B cell (primary cell): Measurements from ENCODE around the gene CLN6. TPM values are rescaled to one million over a fixed set of nuclear protein-coding genes. Genes with fewer than 3 reads are reported as not detected.

Source experiments
- ATAC-seq: fragments of 200-7000 bp; cut with Tn5 transposase; one replicate; pipeline ENCODE4 v1.10.0; 2021; ENCODE audit warnings: low read depth, mild to moderate bottlenecking, moderate number of reproducible peaks, moderate library complexity
- CTCF ChIA-PET: fragments of 350-600 bp; sonication (Branson Sonifier 250); formaldehyde crosslinking; loops from one replicate; lab custom pipeline; 2021; ENCODE audit warnings: antibody characterized with exemption, inconsistent platforms; lab: Charles Lee
- POLR2A ChIA-PET: fragments of 350-600 bp; sonication (Branson Sonifier 250); formaldehyde crosslinking; loops from one replicate; lab custom pipeline; 2021; ENCODE audit warnings: antibody characterized with exemption; lab: Charles Lee
- DNase-seq: peaks from one replicate; pipeline ENCODE4 v3.0.0; 2013
- H2AFZ ChIP-seq: 2 replicates; pipeline ENCODE4 v1.6.1; 2012; ENCODE audit warnings: mild to moderate bottlenecking, low read depth, low read length; ENCODE audit not compliant: insufficient read depth, poor library complexity, severe bottlenecking
- H3K27ac ChIP-seq, 2 donors: 1 replicate in 1 of 2; 2 replicates in 1 of 2; pipeline ENCODE4 v1.5.1; 2012 to 2013; ENCODE audit warnings: low read length in 2 of 2, mild to moderate bottlenecking in 2 of 2, moderate library complexity in 1 of 2
- H3K27me3 ChIP-seq, 4 experiments: fragments of 200-600 bp in 1 of 4; sonication (generic) in 1 of 4; replicated peaks in 1 of 4; 1 replicate in 2 of 4; 2 replicates in 2 of 4; pipeline versions ENCODE4 v1.6.1 to v1.7.0; 2013 to 2016; ENCODE audit warnings: low read length in 3 of 4, mild to moderate bottlenecking in 2 of 4, mixed read lengths in 1 of 4, moderate library complexity in 1 of 4; ENCODE audit not compliant: insufficient read depth in 4 of 4, control insufficient read depth in 3 of 4; ENCODE audit errors: control extremely low read depth in 1 of 4
- H3K36me3 ChIP-seq, 2 experiments: replicated peaks in 1 of 2; 1 replicate in 1 of 2; 2 replicates in 1 of 2; pipeline versions ENCODE4 v1.6.1 to v1.7.1; 2013; ENCODE audit warnings: low read length in 1 of 2; ENCODE audit not compliant: insufficient read depth in 2 of 2, control insufficient read depth in 1 of 2; ENCODE audit errors: control extremely low read depth in 1 of 2, extremely low read depth in 1 of 2
- H3K4me1 ChIP-seq, 2 donors: fragments of 200-600 bp in 1 of 2; sonication (generic) in 1 of 2; 1 replicate in 1 of 2; 2 replicates in 1 of 2; pipeline versions ENCODE4 v1.5.1 to v1.6.1; 2013 to 2017; ENCODE audit warnings: low read length in 2 of 2; ENCODE audit not compliant: control insufficient read depth in 2 of 2, insufficient read depth in 2 of 2
- H3K4me2 ChIP-seq: replicated peaks from 2 replicates; pipeline ENCODE3; 2012; ENCODE audit warnings: mild to moderate bottlenecking, low read depth, low read length; ENCODE audit not compliant: poor library complexity, severe bottlenecking
- H3K4me3 ChIP-seq, 5 experiments: fragments of 200-600 bp in 1 of 5; sonication (generic) in 1 of 5; 1 replicate in 3 of 5; 2 replicates in 2 of 5; pipeline versions ENCODE4 v1.5.1 to v1.7.0; 2011 to 2016; ENCODE audit warnings: low read length in 4 of 5, mild to moderate bottlenecking in 4 of 5, low read depth in 2 of 5, control low read depth in 1 of 5, moderate library complexity in 1 of 5; ENCODE audit not compliant: insufficient read depth in 1 of 5; ENCODE audit errors: control extremely low read depth in 1 of 5, extremely low read depth in 1 of 5
- H3K79me2 ChIP-seq: fragments of 200-600 bp; sonication (generic); one replicate; pipeline ENCODE4 v1.6.0; 2016; ENCODE audit warnings: low read length; ENCODE audit not compliant: control insufficient read depth, insufficient read depth
- H3K9ac ChIP-seq: fragments of 200-600 bp; sonication (generic); 2 replicates; pipeline ENCODE4 v1.6.1; 2017; ENCODE audit warnings: mild to moderate bottlenecking, low read length, moderate library complexity
- H3K9me3 ChIP-seq, 3 donors: one replicate each; pipeline versions ENCODE4 v1.6.1 to v1.7.1; 2013; ENCODE audit warnings: low read length in 2 of 3; ENCODE audit not compliant: control insufficient read depth in 2 of 3, insufficient read depth in 1 of 3; ENCODE audit errors: control extremely low read depth in 1 of 3
- H4K20me1 ChIP-seq: 2 replicates; pipeline ENCODE4 v1.6.0; 2012; ENCODE audit warnings: mild to moderate bottlenecking, low read length; ENCODE audit not compliant: insufficient read depth, control insufficient read depth, poor library complexity, severe bottlenecking
- H3K27ac Mint-ChIP-seq: one replicate; pipeline ENCODE4 v1.8.0; 2021; ENCODE audit warnings: mixed read lengths
- H3K27me3 Mint-ChIP-seq: one replicate; pipeline ENCODE4 v1.8.0; 2021; ENCODE audit warnings: mixed read lengths
- H3K4me1 Mint-ChIP-seq: one replicate; pipeline ENCODE4 v1.8.0; 2021; ENCODE audit warnings: mixed read lengths
- H3K4me3 Mint-ChIP-seq: one replicate; pipeline ENCODE4 v1.8.0; 2021; ENCODE audit warnings: mixed read lengths
- H3K9me3 Mint-ChIP-seq: one replicate; pipeline ENCODE4 v1.8.0; 2022; ENCODE audit warnings: mixed read lengths; ENCODE audit not compliant: insufficient read depth
- EZH2 ChIP-seq: IDR thresholded peaks from 2 replicates; pipeline ENCODE4 v1.6.1; 2012; ENCODE audit warnings: borderline replicate concordance, low read depth, mild to moderate bottlenecking, moderate library complexity, low read length; ENCODE audit not compliant: insufficient read depth, poor library complexity, severe bottlenecking
- WGBS: methylation state at CpG from one replicate; pipeline ENCODE4 v1.1.5; 2013; ENCODE audit warnings: missing lambda C conversion rate; ENCODE audit not compliant: insufficient coverage; 5-methylcytosine and 5-hydroxymethylcytosine counted together
- intact Hi-C: fragments of 100-400 bp; cut with micrococcal nuclease; formaldehyde crosslinking; loops from one replicate; pipeline ENCODE4 v1.10.0; 2022
- polyA plus RNA-seq: library from polyadenylated mRNA; depleted of rRNA; stranded (reverse); fragments of >200 nt; gene quantifications from 2 replicates; pipeline ENCODE4 v1.2.3, GENCODE V29; 2012
- total RNA-seq, 2 donors: library from RNA; stranded (reverse); fragments of 120-200 nt in 1 of 2; gene quantifications; 1 replicate in 1 of 2; 2 replicates in 1 of 2; pipeline versions ENCODE4 v1.2.3 to v1.2.4, GENCODE V29; 2013 to 2022
- TF ChIP-seq, protein P1 (sequence below): fragments of 200-600 bp; IDR thresholded peaks from one replicate; pipeline ENCODE4 v1.8.0; 2022; ENCODE audit warnings: antibody characterized with exemption, mild to moderate bottlenecking

Gene CLN6
- total and polyA plus RNA-seq, 2 donors (not counting 1 experiment from before 2014, with no cell fraction given), result 22.8 TPM

DNA sequence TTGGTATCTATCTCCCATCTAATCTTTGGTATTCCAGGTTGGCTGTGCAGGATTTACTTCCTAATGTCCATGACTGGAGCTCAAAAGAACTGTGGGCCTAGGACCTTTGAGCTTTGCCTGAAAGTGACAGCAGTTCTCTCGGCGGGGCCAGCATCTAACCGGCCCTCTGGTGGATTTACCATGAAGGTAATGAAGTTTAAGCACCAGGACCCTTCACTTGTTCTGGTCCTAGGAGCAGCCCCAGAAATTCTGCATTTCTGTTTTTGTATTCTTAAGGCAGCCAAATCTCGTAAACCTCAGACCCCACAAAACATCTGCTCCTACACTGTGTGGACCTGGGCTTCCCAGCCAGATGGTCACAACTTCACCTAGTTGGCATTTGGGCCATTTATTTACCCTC lies 37.4 kb downstream of the CLN6 start:
- Mint-ChIP-seq H3K27me3 (no peaks in the 10 kb centered on the region), H3K4me1 (peaks cover 6% of the 10 kb centered on the region), H3K9me3 (no peaks in the 10 kb centered on the region), H3K4me3 (no peak overlapping the region), H3K27ac (peak overlapping the region; percentile 10)
- no peak overlapping the region for H3K4me3 ChIP-seq
- WGBS, result 89% methylated on average over 4 of the region's 4 CpGs
- H3K36me3 ChIP-seq, result peaks cover 10 to 40% of the 10 kb centered on the region in 2 experiments
- ChIA-PET POLR2A (no interaction called here), CTCF (no interaction called here)
- no peak overlapping the region for H2AFZ ChIP-seq
- H3K9me3 ChIP-seq, result no peaks in the 10 kb centered on the region
- H3K79me2 ChIP-seq, result no peaks in the 10 kb centered on the region
- TF ChIP-seq, protein P1, sequence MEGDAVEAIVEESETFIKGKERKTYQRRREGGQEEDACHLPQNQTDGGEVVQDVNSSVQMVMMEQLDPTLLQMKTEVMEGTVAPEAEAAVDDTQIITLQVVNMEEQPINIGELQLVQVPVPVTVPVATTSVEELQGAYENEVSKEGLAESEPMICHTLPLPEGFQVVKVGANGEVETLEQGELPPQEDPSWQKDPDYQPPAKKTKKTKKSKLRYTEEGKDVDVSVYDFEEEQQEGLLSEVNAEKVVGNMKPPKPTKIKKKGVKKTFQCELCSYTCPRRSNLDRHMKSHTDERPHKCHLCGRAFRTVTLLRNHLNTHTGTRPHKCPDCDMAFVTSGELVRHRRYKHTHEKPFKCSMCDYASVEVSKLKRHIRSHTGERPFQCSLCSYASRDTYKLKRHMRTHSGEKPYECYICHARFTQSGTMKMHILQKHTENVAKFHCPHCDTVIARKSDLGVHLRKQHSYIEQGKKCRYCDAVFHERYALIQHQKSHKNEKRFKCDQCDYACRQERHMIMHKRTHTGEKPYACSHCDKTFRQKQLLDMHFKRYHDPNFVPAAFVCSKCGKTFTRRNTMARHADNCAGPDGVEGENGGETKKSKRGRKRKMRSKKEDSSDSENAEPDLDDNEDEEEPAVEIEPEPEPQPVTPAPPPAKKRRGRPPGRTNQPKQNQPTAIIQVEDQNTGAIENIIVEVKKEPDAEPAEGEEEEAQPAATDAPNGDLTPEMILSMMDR, result no peak
- TF ChIP-seq EZH2, result no peak
- H3K4me1 ChIP-seq, result no peaks in the 10 kb centered on the region
- H4K20me1 ChIP-seq, result no peaks in the 10 kb centered on the region
- no peak overlapping the region for H3K9ac ChIP-seq
- no peak for DNase-seq
- H3K4me2 ChIP-seq, result no peak overlapping the region
- no peak for ATAC-seq
- no peak overlapping the region for H3K27ac ChIP-seq
- no peaks in the 10 kb centered on the region for H3K27me3 ChIP-seq
- intact Hi-C loops, result no loop called here

DNA sequence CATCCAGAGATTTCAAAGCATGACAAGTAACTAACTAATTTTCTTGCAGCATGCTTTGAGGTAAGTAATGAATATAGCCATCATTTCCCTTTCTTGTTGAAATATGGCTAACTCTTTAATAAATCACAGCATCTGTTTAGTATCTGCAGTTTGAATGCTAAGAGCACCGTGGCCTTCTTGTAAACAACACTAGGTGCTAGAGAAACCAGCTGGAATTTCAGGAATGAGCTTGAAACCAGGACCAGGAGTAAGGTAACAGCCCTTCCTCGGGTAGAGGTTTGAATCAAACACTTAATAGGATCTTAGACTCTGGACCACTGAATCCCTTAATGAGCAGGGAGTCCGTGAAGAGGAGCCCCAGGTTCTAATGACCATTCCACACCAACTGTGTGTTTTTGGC lies 38.0 kb downstream of the CLN6 start:
- H3K4me2 ChIP-seq, result no peak overlapping the region
- ChIA-PET CTCF (no interaction called here), POLR2A (no interaction called here)
- H2AFZ ChIP-seq, result no peak overlapping the region
- Mint-ChIP-seq H3K4me1 (peaks cover 6% of the 10 kb centered on the region), H3K4me3 (no peak overlapping the region), H3K27me3 (no peaks in the 10 kb centered on the region), H3K27ac (no peak overlapping the region), H3K9me3 (no peaks in the 10 kb centered on the region)
- H3K36me3 ChIP-seq, result peaks cover 10 to 45% of the 10 kb centered on the region in 2 experiments
- no peaks in the 10 kb centered on the region for H3K9me3 ChIP-seq
- no peak overlapping the region for H3K4me3 ChIP-seq
- DNase-seq, result no peak
- no peaks in the 10 kb centered on the region for H3K79me2 ChIP-seq
- no peaks in the 10 kb centered on the region for H3K27me3 ChIP-seq
- H3K27ac ChIP-seq, result no peak overlapping the region
- no peaks in the 10 kb centered on the region for H3K4me1 ChIP-seq
- no peak for ATAC-seq
- WGBS, result 85% methylated on average over 2 of the region's 3 CpGs
- intact Hi-C loops, result no loop called here
- H4K20me1 ChIP-seq, result no peaks in the 10 kb centered on the region
- H3K9ac ChIP-seq, result no peak overlapping the region
- no peak for TF ChIP-seq EZH2
- TF ChIP-seq, protein P1, result no peak
